HEK293 (cell line): ENCODE measurements around the gene KLHL29.

Experiments
- CTCF ChIA-PET: fragments of 350-600 bp; formaldehyde crosslinking; extraction: SDS; loops from one replicate; lab custom pipeline; 2021; ENCODE audit warnings: antibody characterized with exemption; lab: Yijun Ruan, JAX
- POLR2A ChIA-PET: fragments of 300-600 bp; formaldehyde crosslinking; extraction: SDS; loops from one replicate; lab custom pipeline; 2020; ENCODE audit warnings: antibody characterized with exemption, inconsistent platforms; lab: Yijun Ruan, JAX
- H3K27ac ChIP-seq: fragments of 200-500 bp; sonication (Bioruptor generic); 2 replicates; pipeline ENCODE4 v1.5.1; 2014; ENCODE audit warnings: low read depth, low read length, control low read depth, inconsistent platforms; ENCODE audit errors: extremely low read depth
- H3K36me3 ChIP-seq, 2 experiments: fragments of 200-500 bp in 1 of 2; sonication (Bioruptor generic) in 1 of 2; 1 replicate in 1 of 2; 2 replicates in 1 of 2; pipeline ENCODE4 v1.5.1; 2014 to 2017; ENCODE audit warnings: inconsistent platforms in 2 of 2, low read length in 2 of 2; ENCODE audit not compliant: control insufficient read depth in 2 of 2, insufficient read depth in 1 of 2
- H3K4me1 ChIP-seq: fragments of 200-500 bp; sonication (Bioruptor generic); 2 replicates; pipeline ENCODE4 v1.5.1; 2014; ENCODE audit warnings: mild to moderate bottlenecking, low read length, inconsistent platforms; ENCODE audit not compliant: control insufficient read depth, insufficient read depth
- H3K4me3 ChIP-seq: 2 replicates; pipeline ENCODE4 v1.5.1; 2011; ENCODE audit warnings: low read depth, mild to moderate bottlenecking, control low read depth, low read length, moderate library complexity
- H3K9me3 ChIP-seq: fragments of 200-500 bp; sonication (Bioruptor generic); 2 replicates; pipeline ENCODE4 v1.5.1; 2014; ENCODE audit warnings: low read depth, low read length, inconsistent platforms; ENCODE audit not compliant: control insufficient read depth, insufficient read depth
- KLF7 ChIP-seq: fragments of 450-650 bp; formaldehyde crosslinking; IDR thresholded peaks from 2 replicates; pipeline ENCODE4 v1.5.1; 2016; ENCODE audit warnings: missing biosample characterization, missing genetic modification characterization, borderline replicate concordance
- WT1 ChIP-seq: fragments of 450-650 bp; formaldehyde crosslinking; IDR thresholded peaks from 2 replicates; pipeline ENCODE4 v1.5.1; 2016; ENCODE audit warnings: missing biosample characterization, missing genetic modification characterization
- ZNF23 ChIP-seq: fragments of 450-650 bp; formaldehyde crosslinking; IDR thresholded peaks from 2 replicates; pipeline ENCODE4 v1.5.1; 2016; ENCODE audit warnings: missing biosample characterization, missing genetic modification characterization, borderline replicate concordance
- ZNF366 ChIP-seq: fragments of 450-650 bp; formaldehyde crosslinking; conservative IDR thresholded peaks from 2 replicates; pipeline ENCODE4 v1.5.1; 2016; ENCODE audit warnings: missing biosample characterization, missing genetic modification characterization
- ZNF394 ChIP-seq: fragments of 450-650 bp; formaldehyde crosslinking; IDR thresholded peaks from 2 replicates; pipeline ENCODE4 v1.5.1; 2016; ENCODE audit warnings: missing biosample characterization, missing genetic modification characterization, mild to moderate bottlenecking, moderate library complexity, borderline replicate concordance
- ZNF677 ChIP-seq: fragments of 450-650 bp; IDR thresholded peaks from 2 replicates; pipeline ENCODE4 v1.5.0; 2018; ENCODE audit warnings: missing biosample characterization, mild to moderate bottlenecking, missing genetic modification characterization, moderate library complexity
- TF ChIP-seq, protein P1 (sequence below): fragments of 450-650 bp; formaldehyde crosslinking; IDR thresholded peaks from 2 replicates; pipeline ENCODE4 v1.5.1; 2016; ENCODE audit warnings: missing biosample characterization, missing genetic modification characterization, borderline replicate concordance
- TF ChIP-seq, protein P2 (sequence below): fragments of 450-650 bp; formaldehyde crosslinking; IDR thresholded peaks from 2 replicates; pipeline ENCODE4 v1.5.1; 2016; ENCODE audit warnings: missing biosample characterization, missing genetic modification characterization
- TF ChIP-seq, protein P3 (sequence below): IDR thresholded peaks from 2 replicates; pipeline ENCODE4 v1.6.1; 2011; ENCODE audit warnings: mild to moderate bottlenecking, low read depth, low read length, borderline replicate concordance
- TF ChIP-seq, protein P4 (sequence below): fragments of 450-650 bp; formaldehyde crosslinking; IDR thresholded peaks from 2 replicates; pipeline ENCODE4 v1.5.1; 2016; ENCODE audit warnings: missing biosample characterization, missing genetic modification characterization

Gene KLHL29

DNA sequence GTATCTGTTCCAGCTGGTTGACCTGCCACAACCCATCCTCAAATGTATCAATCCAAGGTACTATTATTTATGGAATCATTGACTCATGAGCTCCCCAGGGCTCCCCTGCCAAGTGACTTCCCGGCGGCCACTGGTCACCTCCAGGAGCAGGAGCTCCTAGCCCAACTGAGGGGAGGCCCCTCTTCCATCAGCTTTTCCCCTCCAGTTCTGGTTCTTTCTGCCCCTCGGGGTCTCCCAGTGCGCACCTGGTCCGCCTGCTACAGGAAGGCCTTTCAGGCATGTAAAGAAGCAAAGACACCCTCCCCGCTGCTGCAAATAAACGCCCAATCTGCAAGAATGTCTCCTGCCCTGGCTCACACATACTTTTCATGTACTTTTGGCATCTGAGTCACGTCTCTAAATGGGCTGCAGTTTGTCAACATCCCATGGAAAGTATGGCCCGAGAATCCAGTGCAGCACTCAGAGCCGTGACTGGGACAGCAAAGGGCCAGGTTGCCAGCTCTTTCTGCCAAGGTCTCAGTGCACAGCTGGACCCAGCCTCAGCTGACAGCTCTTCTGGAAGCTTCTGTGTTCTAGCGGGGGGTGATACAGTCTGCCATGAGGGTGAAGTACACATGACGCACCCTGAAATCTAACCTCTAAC lies 41.4 kb downstream of the KLHL29 start:
- CTCF ChIA-PET = interaction anchor here (1.4 kb wide), 1 partner anchor 11 kb away, joined by 3 read pairs; no protein-coding TSS in a partner anchor
- TF ChIP-seq, protein P1, sequence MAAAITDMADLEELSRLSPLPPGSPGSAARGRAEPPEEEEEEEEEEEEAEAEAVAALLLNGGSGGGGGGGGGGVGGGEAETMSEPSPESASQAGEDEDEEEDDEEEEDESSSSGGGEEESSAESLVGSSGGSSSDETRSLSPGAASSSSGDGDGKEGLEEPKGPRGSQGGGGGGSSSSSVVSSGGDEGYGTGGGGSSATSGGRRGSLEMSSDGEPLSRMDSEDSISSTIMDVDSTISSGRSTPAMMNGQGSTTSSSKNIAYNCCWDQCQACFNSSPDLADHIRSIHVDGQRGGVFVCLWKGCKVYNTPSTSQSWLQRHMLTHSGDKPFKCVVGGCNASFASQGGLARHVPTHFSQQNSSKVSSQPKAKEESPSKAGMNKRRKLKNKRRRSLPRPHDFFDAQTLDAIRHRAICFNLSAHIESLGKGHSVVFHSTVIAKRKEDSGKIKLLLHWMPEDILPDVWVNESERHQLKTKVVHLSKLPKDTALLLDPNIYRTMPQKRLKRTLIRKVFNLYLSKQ (tag by site-specific recombination) = no peak
- no peak for TF ChIP-seq ZNF394 (tag by site-specific recombination)
- no peak for TF ChIP-seq ZNF23 (tag by site-specific recombination)
- TF ChIP-seq, protein P2, sequence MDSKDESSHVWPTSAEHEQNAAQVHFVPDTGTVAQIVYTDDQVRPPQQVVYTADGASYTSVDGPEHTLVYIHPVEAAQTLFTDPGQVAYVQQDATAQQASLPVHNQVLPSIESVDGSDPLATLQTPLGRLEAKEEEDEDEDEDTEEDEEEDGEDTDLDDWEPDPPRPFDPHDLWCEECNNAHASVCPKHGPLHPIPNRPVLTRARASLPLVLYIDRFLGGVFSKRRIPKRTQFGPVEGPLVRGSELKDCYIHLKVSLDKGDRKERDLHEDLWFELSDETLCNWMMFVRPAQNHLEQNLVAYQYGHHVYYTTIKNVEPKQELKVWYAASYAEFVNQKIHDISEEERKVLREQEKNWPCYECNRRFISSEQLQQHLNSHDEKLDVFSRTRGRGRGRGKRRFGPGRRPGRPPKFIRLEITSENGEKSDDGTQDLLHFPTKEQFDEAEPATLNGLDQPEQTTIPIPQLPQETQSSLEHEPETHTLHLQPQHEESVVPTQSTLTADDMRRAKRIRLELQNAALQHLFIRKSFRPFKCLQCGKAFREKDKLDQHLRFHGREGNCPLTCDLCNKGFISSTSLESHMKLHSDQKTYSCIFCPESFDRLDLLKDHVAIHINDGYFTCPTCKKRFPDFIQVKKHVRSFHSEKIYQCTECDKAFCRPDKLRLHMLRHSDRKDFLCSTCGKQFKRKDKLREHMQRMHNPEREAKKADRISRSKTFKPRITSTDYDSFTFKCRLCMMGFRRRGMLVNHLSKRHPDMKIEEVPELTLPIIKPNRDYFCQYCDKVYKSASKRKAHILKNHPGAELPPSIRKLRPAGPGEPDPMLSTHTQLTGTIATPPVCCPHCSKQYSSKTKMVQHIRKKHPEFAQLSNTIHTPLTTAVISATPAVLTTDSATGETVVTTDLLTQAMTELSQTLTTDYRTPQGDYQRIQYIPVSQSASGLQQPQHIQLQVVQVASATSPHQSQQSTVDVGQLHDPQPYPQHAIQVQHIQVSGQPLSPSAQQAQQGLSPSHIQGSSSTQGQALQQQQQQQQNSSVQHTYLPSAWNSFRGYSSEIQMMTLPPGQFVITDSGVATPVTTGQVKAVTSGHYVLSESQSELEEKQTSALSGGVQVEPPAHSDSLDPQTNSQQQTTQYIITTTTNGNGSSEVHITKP (tag by site-specific recombination) = no peak
- TF ChIP-seq, protein P3, sequence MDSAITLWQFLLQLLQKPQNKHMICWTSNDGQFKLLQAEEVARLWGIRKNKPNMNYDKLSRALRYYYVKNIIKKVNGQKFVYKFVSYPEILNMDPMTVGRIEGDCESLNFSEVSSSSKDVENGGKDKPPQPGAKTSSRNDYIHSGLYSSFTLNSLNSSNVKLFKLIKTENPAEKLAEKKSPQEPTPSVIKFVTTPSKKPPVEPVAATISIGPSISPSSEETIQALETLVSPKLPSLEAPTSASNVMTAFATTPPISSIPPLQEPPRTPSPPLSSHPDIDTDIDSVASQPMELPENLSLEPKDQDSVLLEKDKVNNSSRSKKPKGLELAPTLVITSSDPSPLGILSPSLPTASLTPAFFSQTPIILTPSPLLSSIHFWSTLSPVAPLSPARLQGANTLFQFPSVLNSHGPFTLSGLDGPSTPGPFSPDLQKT = no peak
- TF ChIP-seq, protein P4, sequence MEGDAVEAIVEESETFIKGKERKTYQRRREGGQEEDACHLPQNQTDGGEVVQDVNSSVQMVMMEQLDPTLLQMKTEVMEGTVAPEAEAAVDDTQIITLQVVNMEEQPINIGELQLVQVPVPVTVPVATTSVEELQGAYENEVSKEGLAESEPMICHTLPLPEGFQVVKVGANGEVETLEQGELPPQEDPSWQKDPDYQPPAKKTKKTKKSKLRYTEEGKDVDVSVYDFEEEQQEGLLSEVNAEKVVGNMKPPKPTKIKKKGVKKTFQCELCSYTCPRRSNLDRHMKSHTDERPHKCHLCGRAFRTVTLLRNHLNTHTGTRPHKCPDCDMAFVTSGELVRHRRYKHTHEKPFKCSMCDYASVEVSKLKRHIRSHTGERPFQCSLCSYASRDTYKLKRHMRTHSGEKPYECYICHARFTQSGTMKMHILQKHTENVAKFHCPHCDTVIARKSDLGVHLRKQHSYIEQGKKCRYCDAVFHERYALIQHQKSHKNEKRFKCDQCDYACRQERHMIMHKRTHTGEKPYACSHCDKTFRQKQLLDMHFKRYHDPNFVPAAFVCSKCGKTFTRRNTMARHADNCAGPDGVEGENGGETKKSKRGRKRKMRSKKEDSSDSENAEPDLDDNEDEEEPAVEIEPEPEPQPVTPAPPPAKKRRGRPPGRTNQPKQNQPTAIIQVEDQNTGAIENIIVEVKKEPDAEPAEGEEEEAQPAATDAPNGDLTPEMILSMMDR (tag by site-specific recombination) = no peak

GRCh38 chr2:23427350-23427749 lies 42.4 kb downstream of the KLHL29 start:
- CTCF ChIA-PET = interaction anchor here (0.6 to 1.4 kb wide), 2 partner anchors 12 to 225 kb away, joined by 3 read pairs; no protein-coding TSS in a partner anchor
- no peak overlapping the region for H3K27ac ChIP-seq
- H3K9me3 ChIP-seq = no peaks in the 10 kb centered on the region
- no peaks in the 10 kb centered on the region for H3K4me1 ChIP-seq
- no peak for TF ChIP-seq WT1 (tag by site-specific recombination)
- no peak for TF ChIP-seq ZNF366 (tag by site-specific recombination)
- TF ChIP-seq ZNF677 (tag by site-specific recombination) = no peak
- TF ChIP-seq, protein P4 (tag by site-specific recombination) = no peak
- no peak for TF ChIP-seq KLF7
- H3K36me3 ChIP-seq = no peaks in the 10 kb centered on the region; a peak in 1 of 3 replicates
- H3K4me3 ChIP-seq = no peak overlapping the region
- POLR2A ChIA-PET = no interaction called here

More for the DNA sequence above, 41.4 kb downstream of the KLHL29 start:
- H3K9me3 ChIP-seq = no peaks in the 10 kb centered on the region
- no peaks in the 10 kb centered on the region for H3K4me1 ChIP-seq
- no peaks in the 10 kb centered on the region; a peak in 1 of 3 replicates for H3K36me3 ChIP-seq
- POLR2A ChIA-PET = no interaction called here
- H3K27ac ChIP-seq = no peak overlapping the region
- H3K4me3 ChIP-seq = no peak overlapping the region
